Measurements from ENCODE around the gene MARCO.
"Not testable (repeated sequence)": the region's sequence is repeated elsewhere in the genome, so short reads cannot be mapped to it uniquely, and the experiment has no call there.

Gene MARCO

GRCh38 chr2:118975133-118975532 is 33.1 kb downstream of the MARCO start:
- no peak for DNase-seq

GRCh38 chr2:118978064-118978463 is 36.1 kb downstream of the MARCO start:
- no peak for DNase-seq

- no peak for DNase-seq
Measured at GRCh38 chr2:118979152-118979861, 37.3 kb downstream of the MARCO start.

- DNase-seq: no peak
Measured at GRCh38 chr2:118980022-118980421, 38.0 kb downstream of the MARCO start.

- DNase-seq: no peak
Measured at GRCh38 chr2:118980573-118980972, 38.6 kb downstream of the MARCO start.

- no peak for DNase-seq
Measured at GRCh38 chr2:118981632-118982031, 39.6 kb downstream of the MARCO start.

- DNase-seq: no peak
Measured at GRCh38 chr2:118982039-118982438, 40.0 kb downstream of the MARCO start.

GRCh38 chr2:118983133-118983532 is 41.1 kb downstream of the MARCO start:
- no peak for DNase-seq

GRCh38 chr2:118983915-118984314 is 41.9 kb downstream of the MARCO start:
- DNase-seq: no peak

- no peak for DNase-seq
Measured at GRCh38 chr2:118986738-118987137, 44.7 kb downstream of the MARCO start.

GRCh38 chr2:118987886-118988285 is 45.9 kb downstream of the MARCO start:
- DNase-seq: no peak

GRCh38 chr2:118988706-118989105 is 46.7 kb downstream of the MARCO start:
- DNase-seq: no peak

- DNase-seq: no peak
Measured at GRCh38 chr2:118989481-118989880, 47.5 kb downstream of the MARCO start.

- no peak for DNase-seq
Measured at GRCh38 chr2:118990757-118991545, 49.0 kb downstream of the MARCO start.

- no peak for DNase-seq
Measured at GRCh38 chr2:118991554-118991953, 49.6 kb downstream of the MARCO start.

- no peak for DNase-seq
Measured at GRCh38 chr2:118992740-118993391, 50.9 kb downstream of the MARCO start.

- DNase-seq: no peak
Measured at GRCh38 chr2:118993392-118993752, 51.4 kb downstream of the MARCO start.

- no peak for DNase-seq
Measured at GRCh38 chr2:118994172-118994700, 52.2 kb downstream of the MARCO start.

- DNase-seq: no peak
Measured at GRCh38 chr2:118994778-118995177, 52.8 kb downstream of the MARCO start.

GRCh38 chr2:119003856-119004255 is 61.9 kb downstream of the MARCO start:
- not testable (repeated sequence) for DNase-seq

GRCh38 chr2:119004602-119005001 is 62.6 kb downstream of the MARCO start:
- DNase-seq: no peak

- no peak for DNase-seq
Measured at GRCh38 chr2:119005051-119005450, 63.1 kb downstream of the MARCO start.

GRCh38 chr2:119005555-119005954 is 63.6 kb downstream of the MARCO start:
- DNase-seq: no peak

- no peak for DNase-seq
Measured at GRCh38 chr2:119006441-119006840, 64.4 kb downstream of the MARCO start.

Data from effector CD8-positive, alpha-beta T cell (primary cell).